ENCODE results near the gene CFL2.

Gene CFL2

DNA sequence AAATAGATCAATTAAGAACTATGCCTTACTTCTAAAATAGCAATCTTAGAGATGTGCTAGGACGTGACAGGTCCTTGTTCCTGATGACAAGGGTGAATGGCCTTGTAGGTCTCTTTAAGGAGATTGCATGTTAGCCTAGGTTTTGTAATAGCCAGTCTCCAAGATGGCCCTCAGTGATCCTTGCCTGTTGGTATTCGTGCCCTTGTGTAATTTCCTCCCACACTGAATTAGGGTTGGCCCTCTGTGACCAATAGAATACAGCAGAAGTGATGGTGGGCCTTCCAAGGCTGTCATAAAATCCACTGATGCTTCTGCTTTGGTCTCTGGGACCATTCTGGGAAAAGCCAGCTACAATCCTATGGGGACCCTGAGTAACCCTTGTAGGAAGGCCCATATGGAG, 46.3 kb downstream of the CFL2 start:
- no peak for DNase-seq

GRCh38 chr14:34667007-34667406, 47.4 kb downstream of the CFL2 start:
- DNase-seq = no peak

DNA sequence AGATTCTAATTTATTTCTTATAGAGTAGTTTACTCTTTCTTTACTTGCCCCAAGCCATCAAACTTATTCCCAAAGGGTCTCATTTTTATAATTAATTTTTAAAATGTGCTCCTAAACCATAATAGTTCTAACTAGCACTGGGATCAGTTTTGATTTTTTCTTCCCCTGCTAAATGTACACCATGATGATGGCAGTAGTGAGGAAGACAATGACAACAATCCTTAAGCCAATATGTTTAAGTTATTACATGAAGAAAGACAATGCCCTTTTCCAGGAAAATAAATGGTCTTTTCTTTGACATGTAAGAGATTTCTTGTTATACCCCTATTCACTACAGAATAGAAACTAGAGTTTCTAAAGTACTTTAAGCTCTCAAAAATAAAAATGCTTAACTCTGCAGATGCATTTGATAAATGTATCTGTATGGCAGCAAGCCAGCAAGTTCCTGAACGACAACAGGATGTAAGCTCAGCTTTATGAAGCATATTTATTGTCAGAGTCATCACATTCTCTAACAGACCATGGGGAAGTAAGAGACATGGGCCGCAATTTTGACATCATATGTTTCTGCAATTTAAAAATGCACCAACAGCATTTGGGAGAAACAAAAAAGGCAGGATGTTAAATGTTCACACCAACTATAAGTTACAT, 48.5 kb downstream of the CFL2 start:
- peak; percentile 71 for DNase-seq

- no peak for DNase-seq
Measured at GRCh38 chr14:34662561-34663088, 51.8 kb downstream of the CFL2 start.

DNA sequence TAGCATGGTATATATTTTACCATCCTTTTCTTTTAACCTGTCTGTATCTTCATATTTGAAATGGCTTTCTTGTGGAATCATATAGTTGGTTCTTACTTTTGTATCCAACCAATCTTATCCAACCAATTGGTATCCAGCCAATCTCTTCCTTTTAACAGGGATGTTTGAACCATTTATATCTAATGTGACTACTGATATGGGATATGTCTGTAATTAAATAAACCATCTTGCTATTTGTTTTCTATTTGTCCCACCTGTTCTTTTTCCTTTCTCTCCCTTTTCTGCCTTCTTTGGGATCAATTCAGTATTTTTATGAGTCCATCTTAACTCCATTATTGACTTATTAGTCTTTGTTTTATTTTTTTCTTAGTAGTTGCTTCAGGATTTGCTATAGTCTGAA, 53.6 kb downstream of the CFL2 start:
- DNase-seq = no peak

All from amniotic stem cell (primary cell).